Measurements from ENCODE around the gene FBRSL1. TPM values are rescaled to one million over a fixed set of nuclear protein-coding genes. Genes with fewer than 3 reads are reported as not detected.

Gene FBRSL1
- polyA plus RNA-seq, 1 donor, result 57.1 TPM

- peaks cover 5% of the 10 kb centered on the region for H3K36me3 ChIP-seq (ENCODE audit: control insufficient read depth, insufficient read depth, low read length)
- H3K4me1 ChIP-seq (ENCODE audit: control insufficient read depth, insufficient read depth, low read length), result peaks cover 41% of the 10 kb centered on the region
Observed at GRCh38 chr12:132497514-132498405, 7.8 kb downstream of the FBRSL1 start.

GRCh38 chr12:132498931-132499330 lies 9.0 kb downstream of the FBRSL1 start:
- no peak overlapping the region for H3K27ac ChIP-seq (ENCODE audit: low read length)
- WGBS (ENCODE audit: insufficient coverage, low lambda C conversion rate), result no CpG with 5 or more reads among the region's 12 CpGs
- H3K4me1 ChIP-seq (ENCODE audit: control insufficient read depth, insufficient read depth, low read length), result peaks cover 40% of the 10 kb centered on the region
- H3K27me3 ChIP-seq (ENCODE audit: control insufficient read depth, insufficient read depth, low read length), result no peaks in the 10 kb centered on the region
- H3K9me3 ChIP-seq (ENCODE audit: control insufficient read depth, low read depth, low read length), result no peaks in the 10 kb centered on the region
- no peak overlapping the region for H3K4me3 ChIP-seq (ENCODE audit: low read length)
- H3K36me3 ChIP-seq (ENCODE audit: control insufficient read depth, insufficient read depth, low read length), result peaks cover 3% of the 10 kb centered on the region
- no peak for DNase-seq

More at GRCh38 chr12:132497514-132498405, 7.8 kb downstream of the FBRSL1 start:
- H3K9me3 ChIP-seq (ENCODE audit: control insufficient read depth, low read depth, low read length), result no peaks in the 10 kb centered on the region
- no peaks in the 10 kb centered on the region for H3K27me3 ChIP-seq (ENCODE audit: control insufficient read depth, insufficient read depth, low read length)
- no CpG with 5 or more reads among the region's 28 CpGs for WGBS (ENCODE audit: insufficient coverage, low lambda C conversion rate)
- H3K4me3 ChIP-seq (ENCODE audit: low read length), result no peak overlapping the region
- no peak for DNase-seq
- H3K27ac ChIP-seq (ENCODE audit: low read length), result no peak overlapping the region

GRCh38 chr12:132500142-132500855 lies 10.3 kb downstream of the FBRSL1 start:
- H3K4me1 ChIP-seq (ENCODE audit: control insufficient read depth, insufficient read depth, low read length), result peaks cover 35% of the 10 kb centered on the region
- no peaks in the 10 kb centered on the region for H3K27me3 ChIP-seq (ENCODE audit: control insufficient read depth, insufficient read depth, low read length)
- H3K9me3 ChIP-seq (ENCODE audit: control insufficient read depth, low read depth, low read length), result no peaks in the 10 kb centered on the region
- no peak overlapping the region for H3K4me3 ChIP-seq (ENCODE audit: low read length)
- no peak for DNase-seq
- no CpG with 5 or more reads among the region's 19 CpGs for WGBS (ENCODE audit: insufficient coverage, low lambda C conversion rate)
- no peaks in the 10 kb centered on the region for H3K36me3 ChIP-seq (ENCODE audit: control insufficient read depth, insufficient read depth, low read length)
- H3K27ac ChIP-seq (ENCODE audit: low read length), result no peak overlapping the region

GRCh38 chr12:132500856-132501180 lies 10.9 kb downstream of the FBRSL1 start:
- Histone ChIP-seq H3K9me3 (ENCODE audit: control insufficient read depth, low read depth, low read length) (no peaks in the 10 kb centered on the region), H3K4me3 (ENCODE audit: low read length) (no peak overlapping the region), H3K27ac (ENCODE audit: low read length) (no peak overlapping the region), H3K36me3 (ENCODE audit: control insufficient read depth, insufficient read depth, low read length) (no peaks in the 10 kb centered on the region), H3K4me1 (ENCODE audit: control insufficient read depth, insufficient read depth, low read length) (peaks cover 35% of the 10 kb centered on the region), H3K27me3 (ENCODE audit: control insufficient read depth, insufficient read depth, low read length) (no peaks in the 10 kb centered on the region)
- DNase-seq, result no peak
- WGBS (ENCODE audit: insufficient coverage, low lambda C conversion rate), result no CpG with 5 or more reads among the region's 9 CpGs

- H3K27ac ChIP-seq (ENCODE audit: low read length), result no peak overlapping the region
- H3K4me3 ChIP-seq (ENCODE audit: low read length), result no peak overlapping the region
- no peaks in the 10 kb centered on the region for H3K27me3 ChIP-seq (ENCODE audit: control insufficient read depth, insufficient read depth, low read length)
- DNase-seq, result no peak
- peaks cover 41% of the 10 kb centered on the region for H3K4me1 ChIP-seq (ENCODE audit: control insufficient read depth, insufficient read depth, low read length)
- WGBS (ENCODE audit: insufficient coverage, low lambda C conversion rate), result no CpG with 5 or more reads among the region's 27 CpGs
- no peaks in the 10 kb centered on the region for H3K36me3 ChIP-seq (ENCODE audit: control insufficient read depth, insufficient read depth, low read length)
- H3K9me3 ChIP-seq (ENCODE audit: control insufficient read depth, low read depth, low read length), result no peaks in the 10 kb centered on the region
Observed at GRCh38 chr12:132501204-132501940, 11.4 kb downstream of the FBRSL1 start.

- Histone ChIP-seq H3K9me3 (ENCODE audit: control insufficient read depth, low read depth, low read length) (no peaks in the 10 kb centered on the region), H3K27me3 (ENCODE audit: control insufficient read depth, insufficient read depth, low read length) (no peaks in the 10 kb centered on the region), H3K4me3 (ENCODE audit: low read length) (no peak overlapping the region), H3K36me3 (ENCODE audit: control insufficient read depth, insufficient read depth, low read length) (no peaks in the 10 kb centered on the region), H3K27ac (ENCODE audit: low read length) (no peak overlapping the region), H3K4me1 (ENCODE audit: control insufficient read depth, insufficient read depth, low read length) (peaks cover 49% of the 10 kb centered on the region)
- no CpG with 5 or more reads among the region's 24 CpGs for WGBS (ENCODE audit: insufficient coverage, low lambda C conversion rate)
- DNase-seq, result no peak
Observed at GRCh38 chr12:132502149-132502881, 12.4 kb downstream of the FBRSL1 start.

- no CpG with 5 or more reads among the region's 8 CpGs for WGBS (ENCODE audit: insufficient coverage, low lambda C conversion rate)
- no peak overlapping the region for H3K27ac ChIP-seq (ENCODE audit: low read length)
Observed at GRCh38 chr12:132502882-132503193, 12.9 kb downstream of the FBRSL1 start.

GRCh38 chr12:132503618-132504204 lies 13.8 kb downstream of the FBRSL1 start:
- Histone ChIP-seq H3K27ac (ENCODE audit: low read length) (no peak overlapping the region), H3K36me3 (ENCODE audit: control insufficient read depth, insufficient read depth, low read length) (peaks cover 9% of the 10 kb centered on the region), H3K9me3 (ENCODE audit: control insufficient read depth, low read depth, low read length) (peaks cover 4% of the 10 kb centered on the region), H3K4me1 (ENCODE audit: control insufficient read depth, insufficient read depth, low read length) (peaks cover 51% of the 10 kb centered on the region), H3K4me3 (ENCODE audit: low read length) (no peak overlapping the region), H3K27me3 (ENCODE audit: control insufficient read depth, insufficient read depth, low read length) (no peaks in the 10 kb centered on the region)
- WGBS (ENCODE audit: insufficient coverage, low lambda C conversion rate), result no CpG with 5 or more reads among the region's 5 CpGs
- no peak for DNase-seq

More at GRCh38 chr12:132502882-132503193, 12.9 kb downstream of the FBRSL1 start:
- no peaks in the 10 kb centered on the region for H3K27me3 ChIP-seq (ENCODE audit: control insufficient read depth, insufficient read depth, low read length)
- peak in 1 of 2 donors; percentile 26 for DNase-seq
- peaks cover 51% of the 10 kb centered on the region for H3K4me1 ChIP-seq (ENCODE audit: control insufficient read depth, insufficient read depth, low read length)
- H3K36me3 ChIP-seq (ENCODE audit: control insufficient read depth, insufficient read depth, low read length), result peaks cover under 1% of the 10 kb centered on the region
- H3K4me3 ChIP-seq (ENCODE audit: low read length), result no peak overlapping the region
- no peaks in the 10 kb centered on the region for H3K9me3 ChIP-seq (ENCODE audit: control insufficient read depth, low read depth, low read length)

GRCh38 chr12:132505105-132505851 lies 15.3 kb downstream of the FBRSL1 start:
- Histone ChIP-seq H3K27ac (ENCODE audit: low read length) (no peak overlapping the region), H3K9me3 (ENCODE audit: control insufficient read depth, low read depth, low read length) (peaks cover 9% of the 10 kb centered on the region), H3K27me3 (ENCODE audit: control insufficient read depth, insufficient read depth, low read length) (no peaks in the 10 kb centered on the region), H3K4me3 (ENCODE audit: low read length) (no peak overlapping the region), H3K36me3 (ENCODE audit: control insufficient read depth, insufficient read depth, low read length) (peaks cover 12% of the 10 kb centered on the region), H3K4me1 (ENCODE audit: control insufficient read depth, insufficient read depth, low read length) (peaks cover 51% of the 10 kb centered on the region)
- no CpG with 5 or more reads among the region's 27 CpGs for WGBS (ENCODE audit: insufficient coverage, low lambda C conversion rate)
- no peak for DNase-seq
